Measurements from ENCODE around the gene PLCB1.
A peak's percentile ranks its signal among the peaks of the same experiment; 100 is the strongest.

The PLCB1 gene

GRCh38 chr20:8246153-8246552, 114.1 kb downstream of the PLCB1 start:
- no peak for DNase-seq (ENCODE audit: low read depth)

DNA sequence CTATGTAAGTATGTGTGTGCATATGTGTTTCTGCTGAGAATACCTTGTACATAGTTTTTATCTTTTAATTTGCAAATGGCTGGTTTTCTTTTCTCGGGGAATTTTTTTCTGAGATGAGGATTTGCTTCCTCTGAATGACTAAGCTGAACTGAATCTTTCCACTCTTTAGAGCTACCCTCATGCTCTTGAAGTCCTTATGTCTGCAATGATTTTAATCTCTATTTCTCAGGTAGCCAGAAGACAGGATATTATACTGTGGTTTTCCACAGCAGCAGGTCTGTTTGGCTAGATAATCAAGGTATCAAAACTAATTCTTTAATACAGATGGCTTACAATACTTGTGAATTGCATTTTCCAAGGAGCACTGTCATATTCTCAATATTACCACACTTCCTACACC, 114.7 kb downstream of the PLCB1 start:
- no peak for DNase-seq (ENCODE audit: low read depth)

DNA sequence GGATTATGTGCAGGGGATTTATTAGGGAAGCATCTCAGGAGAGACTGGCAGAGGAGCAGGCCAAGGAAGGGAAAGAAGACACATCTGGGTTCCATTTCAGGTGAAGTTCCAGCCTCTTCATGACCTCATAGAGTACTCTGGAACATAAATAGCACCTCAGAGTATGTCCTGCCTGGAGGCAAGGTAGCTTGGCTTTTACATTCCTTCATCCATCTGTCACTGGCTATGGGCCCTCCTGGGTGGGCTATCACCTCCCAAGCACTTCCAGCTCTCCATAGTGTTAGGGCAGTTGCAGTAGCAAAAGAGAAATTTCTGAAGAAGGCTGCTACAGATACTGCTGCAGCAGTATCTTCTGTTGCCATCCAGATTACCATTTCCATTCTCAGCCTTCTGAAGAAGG, 116.0 kb downstream of the PLCB1 start:
- no peak for DNase-seq (ENCODE audit: low read depth)

DNA sequence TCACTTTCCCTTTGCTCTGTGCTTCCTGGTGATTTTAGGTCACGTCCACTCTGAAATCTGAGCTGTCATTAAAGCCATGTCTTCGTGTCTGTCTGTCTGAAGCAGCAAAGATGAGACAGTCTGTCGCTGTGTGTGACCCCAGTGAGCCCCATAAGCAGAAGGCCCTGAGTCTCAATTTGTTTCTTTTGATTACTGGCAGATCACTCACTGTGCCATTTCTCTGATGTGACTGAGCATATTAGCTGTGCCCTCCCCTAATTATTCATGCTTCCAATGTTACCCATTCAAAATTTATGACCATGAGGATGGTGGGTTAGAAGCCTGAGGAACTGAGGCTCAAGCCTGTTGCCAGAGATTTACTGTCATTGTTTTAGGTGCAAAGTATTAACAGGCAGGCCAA, 117.6 kb downstream of the PLCB1 start:
- no peak for DNase-seq (ENCODE audit: low read depth)

GRCh38 chr20:8250539-8251200, 118.6 kb downstream of the PLCB1 start:
- DNase-seq (ENCODE audit: low read depth), result no peak

GRCh38 chr20:8251201-8251575, 119.1 kb downstream of the PLCB1 start:
- DNase-seq (ENCODE audit: low read depth), result no peak

DNA sequence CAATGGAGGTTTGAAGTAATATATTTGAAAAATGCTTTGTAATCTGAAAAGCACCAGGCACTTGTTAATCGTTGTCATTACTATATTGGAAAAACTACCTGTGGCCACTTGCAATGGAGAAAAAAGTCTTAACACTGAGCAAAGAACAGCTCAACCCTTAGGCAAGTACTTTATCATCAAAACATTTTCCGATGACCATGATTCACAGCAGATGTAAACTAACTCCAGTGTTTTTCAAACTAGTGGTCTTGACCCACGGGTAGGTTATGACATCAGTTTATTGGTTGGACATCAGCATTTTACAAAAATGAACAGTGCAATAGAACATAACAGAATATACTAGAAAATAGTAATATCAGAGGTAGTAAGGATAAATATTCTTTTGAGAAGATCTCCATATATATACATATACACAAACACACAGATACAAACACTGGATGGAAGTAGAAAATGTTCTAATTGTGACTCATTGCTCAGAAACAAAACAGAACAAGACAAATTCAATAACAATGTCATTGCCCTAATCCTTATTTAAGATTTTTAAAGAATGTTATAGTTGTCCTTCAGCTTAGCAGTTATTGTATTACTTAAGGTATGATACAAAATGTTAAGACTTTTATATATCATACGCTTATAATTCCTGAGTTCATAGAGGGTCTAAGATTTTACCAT, 123.0 kb downstream of the PLCB1 start:
- DNase-seq (ENCODE audit: low read depth), result peak; percentile 20

- no peak for DNase-seq (ENCODE audit: low read depth)
Measured at GRCh38 chr20:8255945-8256632, 124.0 kb downstream of the PLCB1 start.

GRCh38 chr20:8260837-8261251, 128.8 kb downstream of the PLCB1 start:
- DNase-seq (ENCODE audit: low read depth), result no peak

- DNase-seq (ENCODE audit: low read depth), result no peak
Measured at GRCh38 chr20:8262721-8263120, 130.7 kb downstream of the PLCB1 start.

GRCh38 chr20:8265588-8265987, 133.5 kb downstream of the PLCB1 start:
- no peak for DNase-seq (ENCODE audit: low read depth)

- DNase-seq (ENCODE audit: low read depth), result no peak
Measured at GRCh38 chr20:8267009-8267408, 134.9 kb downstream of the PLCB1 start.

- no peak for DNase-seq (ENCODE audit: low read depth)
Measured at GRCh38 chr20:8271727-8272126, 139.7 kb downstream of the PLCB1 start.

DNA sequence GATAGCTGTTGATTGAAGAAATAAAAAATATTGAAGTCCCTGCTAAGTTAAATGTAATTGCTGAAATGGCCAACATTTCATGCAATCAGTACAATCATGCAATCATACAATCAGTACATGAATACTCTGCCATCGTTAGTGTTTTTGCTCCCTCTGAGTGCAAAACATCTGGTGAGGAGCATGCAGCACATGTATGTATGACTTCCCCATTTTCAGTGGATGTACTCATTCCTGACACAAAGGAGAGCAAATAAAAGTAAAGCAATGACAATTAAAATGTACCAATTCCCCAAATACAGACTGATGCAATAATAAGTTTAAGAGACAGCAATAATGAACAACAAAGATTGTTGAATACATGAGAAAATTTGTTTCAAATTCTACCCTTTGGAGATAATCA, 140.7 kb downstream of the PLCB1 start:
- no peak for DNase-seq (ENCODE audit: low read depth)

- DNase-seq (ENCODE audit: low read depth), result no peak
Measured at GRCh38 chr20:8284902-8285301, 152.8 kb downstream of the PLCB1 start.

DNA sequence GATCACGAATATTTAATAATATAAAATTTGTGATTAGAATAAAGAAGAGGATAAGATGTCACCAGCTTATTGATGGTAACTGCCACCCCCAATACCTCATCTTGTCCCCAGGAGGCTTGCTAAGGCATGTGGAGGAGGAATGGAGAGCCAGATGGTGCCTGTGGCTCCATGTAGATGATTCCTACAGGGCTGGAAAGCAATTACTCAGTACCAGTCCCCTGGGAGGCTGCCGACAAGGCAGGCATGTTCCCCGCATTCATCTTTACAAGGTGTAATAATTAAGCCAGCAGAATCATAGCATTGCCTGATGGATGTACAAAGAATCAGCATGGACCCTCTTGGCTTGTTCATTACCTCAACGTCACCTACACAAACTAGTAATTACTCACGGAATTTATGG, 155.3 kb downstream of the PLCB1 start:
- no peak for DNase-seq (ENCODE audit: low read depth)

- DNase-seq (ENCODE audit: low read depth), result no peak
Measured at GRCh38 chr20:8291200-8291599, 159.1 kb downstream of the PLCB1 start.

- peak; percentile 10 for DNase-seq (ENCODE audit: low read depth)
Measured at GRCh38 chr20:8291873-8292272, 159.8 kb downstream of the PLCB1 start.

DNA sequence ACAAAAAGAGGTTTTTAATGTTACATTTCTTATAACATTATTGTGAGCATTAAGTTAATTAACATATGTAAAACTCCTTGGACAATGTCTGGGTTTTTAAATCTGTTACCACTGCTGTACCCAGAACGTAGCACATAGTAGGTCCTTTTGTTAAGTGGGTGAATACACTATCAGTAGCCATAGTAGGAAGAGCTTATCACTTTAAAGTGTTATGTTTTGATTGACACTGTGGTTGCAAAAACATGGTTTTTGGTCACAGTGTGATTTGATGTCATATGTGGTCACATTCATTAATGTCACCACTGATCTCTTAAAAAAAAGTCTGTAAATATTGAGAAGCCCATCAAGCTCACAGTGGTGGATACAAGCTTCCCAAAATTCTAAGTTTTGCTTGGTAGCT, 160.7 kb downstream of the PLCB1 start:
- DNase-seq (ENCODE audit: low read depth), result no peak

- DNase-seq (ENCODE audit: low read depth), result no peak
Measured at GRCh38 chr20:8293750-8294149, 161.7 kb downstream of the PLCB1 start.

- DNase-seq (ENCODE audit: low read depth), result no peak
Measured at GRCh38 chr20:8296536-8296935, 164.5 kb downstream of the PLCB1 start.

DNA sequence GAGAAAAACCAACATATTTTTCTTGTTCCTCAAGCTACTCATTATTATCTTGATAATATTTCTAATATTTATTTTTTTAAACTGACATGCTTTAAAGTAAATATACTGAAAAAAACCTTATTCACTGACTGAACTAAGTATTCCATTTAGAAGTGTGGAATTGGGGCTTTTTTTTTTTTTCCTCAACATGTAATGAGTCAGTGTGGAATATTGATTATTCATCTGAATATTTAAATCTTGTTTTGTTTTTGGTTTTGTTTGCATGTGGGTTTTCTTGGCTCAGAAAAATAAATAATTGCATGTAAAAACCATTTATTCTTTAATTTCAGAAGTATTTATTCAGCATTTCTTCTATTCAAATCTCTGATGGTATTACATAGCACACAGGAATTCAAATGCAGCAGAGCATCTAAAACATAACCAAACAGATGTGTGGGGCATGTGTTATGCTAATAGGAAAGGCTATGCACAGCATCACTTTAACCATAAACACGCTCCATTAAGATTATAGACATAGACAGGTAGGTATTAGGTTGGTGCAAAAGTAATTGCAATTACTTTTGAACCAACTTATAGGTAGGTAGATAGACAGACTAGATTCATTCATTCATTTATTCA, 166.5 kb downstream of the PLCB1 start:
- no peak for DNase-seq (ENCODE audit: low read depth)

- no peak for DNase-seq (ENCODE audit: low read depth)
Measured at GRCh38 chr20:8299921-8300320, 167.9 kb downstream of the PLCB1 start.
